CD4-positive, alpha-beta T cell treated with Interleukin-17A for 4 hours (primary cell): ENCODE data around the gene DNA2.

Experiments used
- DNase-seq: peaks from one replicate; pipeline ENCODE4 v3.0.0-alpha.2; 2020; ENCODE audit warnings: mixed read lengths

The DNA2 gene

DNA sequence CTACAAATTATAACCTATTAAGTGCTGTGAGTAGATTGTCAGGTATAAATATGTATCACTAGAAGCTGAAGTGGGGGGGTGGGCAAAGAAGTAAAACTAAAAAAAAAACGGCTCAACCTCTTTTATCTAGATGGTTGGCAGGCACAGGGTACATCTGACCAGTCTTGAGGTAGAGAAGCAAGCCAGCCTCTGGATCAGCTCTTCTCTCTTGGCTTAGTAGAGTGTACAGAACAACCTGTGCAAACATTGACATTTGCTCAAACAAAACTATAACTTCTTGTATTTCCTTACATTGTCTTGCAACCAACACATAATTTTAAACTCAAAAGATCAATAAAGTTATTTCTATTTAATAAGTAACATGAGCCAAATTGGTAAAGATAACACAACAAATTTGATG, 25.6 kb downstream of the DNA2 start:
- no peak for DNase-seq

DNA sequence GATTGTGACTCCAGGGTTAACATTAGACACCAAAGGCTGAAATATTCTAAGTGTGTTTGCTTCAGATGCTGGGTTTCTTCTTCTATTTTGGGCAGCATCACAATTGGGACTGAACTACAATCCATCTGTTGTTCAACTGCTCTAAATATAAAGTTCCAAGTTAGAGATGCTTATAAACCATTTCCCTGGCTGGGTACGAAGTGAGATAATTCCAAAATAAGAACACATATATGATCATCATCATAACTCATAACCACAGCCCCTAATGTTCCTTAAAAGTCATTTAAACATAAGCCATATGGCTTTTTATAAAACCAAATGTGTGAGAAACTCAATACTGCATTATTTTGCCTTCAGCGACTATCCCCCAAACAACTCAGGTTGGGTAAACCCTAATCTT, 28.8 kb downstream of the DNA2 start:
- no peak for DNase-seq

DNA sequence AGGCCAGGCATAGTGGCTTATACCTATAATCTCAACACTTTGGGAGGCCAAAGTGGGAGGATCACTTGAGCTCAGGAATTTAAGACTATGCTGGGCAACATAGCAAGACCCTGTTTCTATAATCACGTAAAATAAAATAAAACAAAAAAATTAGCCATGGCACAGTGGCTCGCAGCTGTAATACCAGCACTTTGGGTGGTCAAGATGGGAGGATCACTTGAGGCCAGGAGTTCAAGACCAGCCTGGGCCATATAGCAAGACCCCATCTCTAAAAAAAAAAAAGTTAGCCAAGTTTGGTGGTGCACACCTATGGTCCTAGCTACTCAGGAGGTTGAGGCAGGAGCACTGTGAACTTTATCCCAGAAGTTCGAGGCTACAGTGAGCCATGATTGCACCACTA, 30.9 kb downstream of the DNA2 start:
- no peak for DNase-seq

DNA sequence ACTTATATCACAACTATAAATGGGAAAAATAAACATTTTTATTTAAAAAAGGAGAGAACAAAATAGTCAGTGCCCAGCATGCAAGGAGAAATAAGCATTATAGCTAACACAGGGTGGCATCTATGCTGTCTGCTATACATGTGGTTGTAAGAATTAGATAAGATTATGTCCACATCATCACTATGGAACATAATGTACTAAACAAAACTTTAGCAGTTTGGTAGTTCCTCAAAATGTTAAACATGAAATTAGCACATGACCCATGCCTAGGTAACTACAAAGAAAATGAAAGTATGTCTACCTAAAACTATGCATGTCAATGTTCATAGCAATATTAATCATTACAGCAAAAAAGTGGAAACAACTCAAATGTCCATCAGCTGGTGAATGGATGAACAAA, 36.0 kb downstream of the DNA2 start:
- DNase-seq = no peak

DNA sequence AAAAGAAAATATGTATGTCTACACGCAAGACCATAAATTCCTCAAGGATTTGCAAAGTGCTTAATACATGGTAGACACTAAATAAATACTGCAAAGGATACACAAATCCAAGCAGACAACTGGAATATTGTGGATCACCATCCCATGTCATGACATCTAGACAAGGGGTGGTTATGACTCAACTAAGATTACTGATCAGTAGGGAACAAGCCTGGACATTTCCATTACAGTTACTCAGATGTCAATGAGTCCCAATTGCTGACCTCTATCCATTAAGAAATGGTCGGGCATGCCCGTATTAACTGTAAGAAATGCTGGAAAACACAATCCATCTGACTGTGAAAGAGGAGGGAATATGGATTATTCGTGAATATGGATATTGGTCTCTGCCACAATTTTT, 37.1 kb downstream of the DNA2 start:
- no peak for DNase-seq

DNA sequence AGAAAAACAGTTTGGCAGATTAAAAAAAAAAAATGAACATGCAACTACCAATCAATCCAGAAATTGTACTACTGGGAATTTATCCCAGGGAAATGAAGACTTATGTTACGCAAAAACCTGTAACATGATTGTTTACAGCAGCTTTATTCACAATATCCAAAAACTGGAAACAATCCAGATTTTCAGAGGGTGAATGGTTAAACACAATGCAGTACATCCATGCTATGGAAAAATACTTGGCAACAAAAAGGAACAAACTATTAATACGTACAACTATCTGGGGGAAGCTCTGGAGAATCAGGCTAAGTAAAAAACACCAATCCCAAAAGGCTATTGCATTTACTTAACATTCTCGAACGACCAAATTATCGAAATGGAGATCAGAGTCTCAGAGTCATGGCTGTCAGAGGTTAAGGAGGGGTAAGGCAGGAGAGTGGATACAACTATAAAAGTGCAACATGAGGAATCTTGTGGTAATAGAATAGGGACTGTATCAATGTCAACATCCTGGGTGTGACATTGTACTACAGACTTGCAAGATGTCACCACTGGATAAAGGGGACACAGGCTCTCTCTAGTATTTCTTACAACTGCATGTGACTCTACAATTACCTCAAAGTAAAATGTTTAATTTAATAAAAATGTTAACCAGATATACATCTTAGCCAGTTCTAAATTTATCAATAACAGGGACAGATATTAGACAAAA, 43.2 kb downstream of the DNA2 start:
- DNase-seq = no peak

DNA sequence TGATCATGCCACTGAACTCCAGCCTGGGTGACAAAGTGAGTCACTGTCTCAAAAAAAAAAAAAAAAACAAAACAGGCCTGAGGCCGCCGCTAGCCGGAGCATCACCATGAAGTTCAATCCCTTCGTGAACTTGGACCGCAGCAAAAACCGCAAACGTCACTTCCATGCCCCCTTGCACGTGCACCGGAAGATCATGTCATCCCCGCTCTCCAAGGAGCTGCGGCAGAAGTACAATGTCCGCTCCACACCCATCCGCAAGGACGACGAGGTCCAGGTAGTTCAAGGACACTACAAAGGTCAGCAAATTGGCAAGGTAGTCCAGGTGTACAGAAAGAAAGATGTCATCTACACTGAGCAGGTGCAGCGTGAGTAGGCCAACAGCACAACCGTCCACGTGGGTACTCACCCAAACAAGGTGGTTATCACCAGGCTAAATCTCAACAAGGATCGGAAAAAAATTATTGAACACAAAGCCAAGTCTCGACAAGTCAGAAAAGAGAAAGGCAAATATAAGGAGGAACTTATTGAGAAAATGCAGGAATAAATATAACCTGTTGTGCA, 47.2 kb downstream of the DNA2 start:
- DNase-seq = no peak

DNA sequence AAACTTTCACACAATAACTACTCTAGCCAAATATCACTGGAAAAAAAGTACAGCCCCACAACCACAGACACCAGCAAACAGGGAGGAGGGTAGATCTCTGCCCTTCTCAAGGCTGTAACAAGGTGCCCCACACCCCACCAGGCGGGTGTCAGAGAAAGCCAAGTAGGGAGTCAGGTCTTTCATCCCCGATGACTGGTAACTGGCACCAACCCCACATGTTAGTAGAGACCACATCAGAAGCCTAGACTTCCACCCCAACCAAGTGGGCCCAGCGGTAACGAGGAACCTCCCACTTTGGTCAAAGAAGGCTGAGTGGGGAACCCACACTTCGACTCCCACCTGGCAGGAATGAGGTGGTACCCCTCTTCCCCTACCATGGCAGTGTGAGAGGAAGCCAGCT, 48.3 kb downstream of the DNA2 start:
- peak; percentile 55 for DNase-seq

DNA sequence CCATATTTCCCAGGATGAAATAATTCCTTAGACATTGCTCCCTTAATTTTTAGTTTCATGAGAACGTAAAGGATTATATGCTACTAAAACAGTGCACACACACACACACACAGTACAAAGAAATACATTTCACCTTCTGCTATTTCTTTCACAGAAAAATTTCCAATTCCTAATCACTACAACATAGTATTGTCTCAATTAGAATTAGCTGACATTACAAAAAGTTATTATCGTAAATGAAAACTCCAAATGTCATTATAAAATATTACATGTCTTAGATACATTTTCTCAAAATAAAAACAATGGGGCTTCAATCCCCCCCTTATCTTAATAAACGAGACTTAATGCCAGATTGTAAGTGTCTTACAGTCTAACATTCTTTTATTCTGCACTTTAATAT, 52.4 kb downstream of the DNA2 start:
- no peak for DNase-seq

DNA sequence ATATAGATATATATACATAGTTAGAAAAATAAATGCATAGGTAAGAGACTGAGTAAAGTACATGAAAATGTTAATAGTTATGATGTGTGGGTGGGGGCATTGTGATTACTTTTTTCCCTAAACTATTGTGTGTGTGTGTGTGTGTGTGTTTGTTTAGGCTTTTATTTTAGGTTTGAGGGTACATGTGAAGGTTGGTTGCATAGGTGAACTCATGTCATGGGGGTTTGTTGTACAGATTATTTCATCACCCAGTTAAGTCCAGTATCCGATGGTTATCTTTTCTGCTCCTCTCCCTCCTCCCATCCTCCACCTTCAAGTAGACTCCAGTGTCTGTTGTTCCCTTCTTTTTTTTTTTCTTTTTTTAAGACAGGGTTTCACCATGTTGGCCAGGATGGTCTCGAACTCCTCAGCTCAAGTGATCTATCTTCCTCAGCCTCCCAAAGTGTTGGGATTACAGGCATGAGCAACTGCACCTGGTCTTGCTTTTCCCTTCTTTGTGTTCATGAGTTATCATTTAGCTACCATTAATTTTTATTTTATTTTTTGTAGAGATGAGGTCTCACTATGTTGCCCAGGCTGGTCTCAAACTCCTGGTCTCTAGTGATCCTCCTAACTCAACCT, 62.8 kb downstream of the DNA2 start:
- DNase-seq = no peak

DNA sequence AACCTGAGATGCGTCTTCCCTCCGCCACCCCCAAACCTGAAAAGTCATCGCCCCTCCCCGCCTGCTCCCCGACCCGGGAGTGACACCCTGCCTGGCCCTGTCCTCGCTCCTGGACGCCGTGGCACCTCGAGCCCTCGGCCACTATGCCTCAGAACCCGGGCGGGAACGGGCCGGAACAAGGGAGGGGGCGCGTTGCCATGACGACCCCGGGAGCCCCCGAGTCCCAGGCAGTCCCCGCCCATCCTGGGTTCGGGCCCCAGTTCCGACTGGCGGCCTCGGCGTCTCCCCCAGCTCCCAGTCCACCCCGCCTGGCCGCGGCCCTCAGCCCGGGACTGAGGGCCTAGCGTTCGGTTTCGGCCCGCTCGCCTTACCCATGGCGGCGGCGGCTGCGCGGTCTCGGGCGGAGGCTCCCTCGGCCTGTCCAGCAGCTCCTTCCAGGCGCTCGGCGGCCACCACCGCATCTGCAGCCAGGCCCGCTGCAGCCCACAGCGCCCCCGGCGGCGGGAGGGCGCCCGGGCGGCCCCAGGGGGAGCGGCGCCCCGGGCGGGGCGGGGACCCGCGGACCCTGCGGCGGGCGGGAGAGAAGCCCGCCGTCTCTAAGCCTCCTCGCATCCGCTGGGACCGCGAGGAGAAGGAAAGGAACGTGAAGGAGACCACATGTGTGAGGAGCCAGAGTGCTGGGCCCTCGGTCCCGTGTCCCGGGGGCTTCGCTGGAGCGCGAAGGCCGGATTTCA, 64.8 kb downstream of the DNA2 start, which contains the start of gene RUFY2:
Gene RUFY2 (minus strand): TSS at position 463 of the 734 bp plus-strand sequence. CDS start 88 bp downstream, at position 375.
- peak; percentile 81 for DNase-seq

DNA sequence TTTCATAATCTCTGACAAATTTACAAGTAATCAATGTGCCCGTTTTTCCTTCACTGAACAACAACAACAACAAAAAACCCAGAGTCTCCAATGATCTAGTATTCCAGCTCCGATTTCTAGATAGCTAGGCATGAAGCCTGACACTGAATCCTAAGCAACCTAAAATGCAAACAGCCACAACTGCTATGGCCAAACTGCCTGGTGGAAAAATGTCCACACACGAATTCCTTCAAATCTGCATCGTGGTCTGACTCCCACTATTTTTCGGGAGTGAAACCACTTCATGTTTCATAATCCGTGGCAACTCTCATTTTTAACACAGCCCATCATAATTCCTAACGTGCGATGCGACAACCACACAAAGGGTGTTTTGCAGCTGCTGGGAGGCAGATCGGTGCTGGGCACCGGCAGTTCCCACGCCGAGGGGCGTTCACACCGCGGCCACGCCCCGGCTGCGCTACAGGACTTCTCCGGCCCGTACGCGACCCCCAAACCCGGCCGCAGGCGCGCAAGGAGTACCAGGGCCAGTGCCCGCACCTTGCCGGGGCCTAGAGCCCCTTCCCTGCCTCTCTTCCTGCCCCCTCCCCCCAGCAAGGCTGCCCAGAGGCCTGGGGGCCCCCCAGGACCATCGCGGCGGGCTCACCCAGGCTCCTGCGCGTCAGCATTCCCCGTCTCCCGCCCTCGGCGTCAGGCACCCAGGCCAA, 65.5 kb downstream of the DNA2 start:
- peak; percentile 46 for DNase-seq

DNA sequence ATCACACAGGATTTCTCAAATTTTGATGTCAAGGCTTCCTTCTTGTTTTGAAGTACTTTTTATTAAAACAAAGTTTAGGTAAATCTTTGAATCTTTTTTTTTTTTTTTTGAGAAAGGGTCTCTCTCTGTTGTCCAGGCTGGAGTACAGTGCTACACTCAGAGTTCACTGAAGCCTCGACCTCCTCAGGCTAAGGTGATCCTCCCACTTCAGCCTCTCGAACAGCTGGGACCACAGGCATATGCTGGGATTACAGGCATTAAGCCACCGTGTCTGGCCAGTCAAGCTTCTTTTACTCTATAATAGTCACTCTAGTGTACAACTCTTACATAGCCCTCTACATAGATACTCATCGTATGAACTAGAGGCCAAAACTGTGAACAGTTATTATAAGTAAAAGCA, 68.1 kb downstream of the DNA2 start:
- no peak for DNase-seq

DNA sequence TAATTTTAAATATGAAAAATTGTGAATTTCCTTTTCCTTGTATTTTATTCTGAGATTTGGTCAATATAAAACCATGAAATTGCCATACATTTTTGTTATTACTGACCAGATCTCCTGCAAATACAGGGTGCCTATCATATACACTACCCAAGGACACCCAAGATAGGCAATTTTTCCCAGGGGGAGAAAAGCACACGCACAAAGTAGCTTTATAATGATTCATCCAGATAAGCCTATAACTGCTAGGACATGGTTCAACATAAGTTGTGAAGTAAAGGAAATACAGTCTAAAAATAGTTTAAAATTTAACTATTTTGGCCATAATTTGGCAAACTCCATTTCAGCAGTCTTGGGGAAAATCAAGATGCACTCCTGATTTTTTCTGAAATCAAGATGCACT, 69.5 kb downstream of the DNA2 start:
- no peak for DNase-seq

DNA sequence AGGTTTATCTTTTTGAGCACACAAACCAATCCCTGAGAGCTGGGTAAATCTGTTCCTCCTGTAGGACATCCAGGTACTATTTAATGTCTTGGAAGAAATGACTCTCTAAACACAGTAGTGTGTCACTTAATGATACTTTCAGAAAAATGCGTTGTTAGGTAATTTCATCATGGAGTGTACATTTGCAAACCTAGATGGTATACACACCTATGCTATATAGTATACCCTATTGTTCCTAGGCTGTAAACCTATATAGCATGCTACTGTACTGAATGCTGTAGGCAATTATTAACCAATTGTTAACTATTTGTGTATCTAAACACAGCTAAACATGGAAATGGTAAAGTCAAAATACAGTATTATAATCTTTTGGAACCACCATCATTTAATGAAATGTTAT, 74.8 kb downstream of the DNA2 start:
- no peak for DNase-seq

DNA sequence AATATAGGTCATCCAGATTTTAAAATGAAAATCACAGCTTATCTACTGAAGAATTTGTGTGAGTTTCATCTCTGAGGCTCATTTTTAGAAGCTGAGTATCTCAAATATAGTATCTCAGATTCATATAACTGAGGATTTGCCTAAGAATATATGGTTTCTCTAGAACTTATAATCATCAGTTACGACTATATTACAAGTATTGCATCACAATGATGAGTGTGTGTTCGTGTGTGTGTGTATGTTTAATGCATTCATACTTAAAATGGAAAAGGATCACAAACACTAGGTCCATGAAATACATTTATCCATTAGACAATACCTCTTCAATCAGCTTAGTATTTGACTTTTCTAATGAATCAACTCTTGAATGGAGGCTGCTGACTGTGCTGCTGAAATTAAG, 86.0 kb downstream of the DNA2 start:
- no peak for DNase-seq

DNA sequence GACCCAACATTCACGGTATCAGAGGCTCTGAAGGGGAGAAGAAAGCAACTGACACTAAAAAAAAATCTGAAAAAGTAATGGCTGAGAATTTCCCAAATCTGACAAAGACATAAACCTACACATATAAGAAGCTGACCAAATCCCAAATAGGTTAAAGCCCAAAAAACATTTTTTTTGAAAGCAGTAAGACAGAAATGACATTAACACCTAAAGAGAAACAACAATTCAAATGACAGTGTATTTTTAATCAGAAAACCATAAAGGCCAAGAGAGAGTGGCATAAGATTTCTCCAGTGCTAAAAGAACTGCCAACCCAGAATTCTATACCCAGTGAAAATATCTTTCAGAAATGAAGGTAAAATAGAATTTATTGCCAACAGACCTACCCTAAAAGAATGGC, 100.2 kb downstream of the DNA2 start:
- DNase-seq = no peak

DNA sequence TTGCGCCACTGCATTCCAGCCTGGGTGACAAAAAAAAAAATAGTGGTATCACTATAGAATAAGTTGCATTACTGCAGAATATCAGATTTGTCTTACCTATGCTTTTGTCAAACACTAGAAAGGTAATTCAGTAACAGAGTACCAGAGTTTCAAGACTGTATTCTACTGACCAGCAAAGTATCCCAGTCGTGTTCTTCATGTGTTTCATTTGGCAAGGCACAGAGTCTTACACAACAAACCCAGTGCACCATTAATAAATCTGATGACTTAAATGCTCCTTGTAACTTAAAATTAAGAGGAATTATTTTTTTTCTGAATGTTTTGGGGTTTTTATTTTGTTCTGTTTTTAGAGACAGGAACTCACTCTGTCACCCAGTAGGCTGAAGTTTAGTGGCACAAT, 104.7 kb downstream of the DNA2 start:
- DNase-seq = no peak

DNA sequence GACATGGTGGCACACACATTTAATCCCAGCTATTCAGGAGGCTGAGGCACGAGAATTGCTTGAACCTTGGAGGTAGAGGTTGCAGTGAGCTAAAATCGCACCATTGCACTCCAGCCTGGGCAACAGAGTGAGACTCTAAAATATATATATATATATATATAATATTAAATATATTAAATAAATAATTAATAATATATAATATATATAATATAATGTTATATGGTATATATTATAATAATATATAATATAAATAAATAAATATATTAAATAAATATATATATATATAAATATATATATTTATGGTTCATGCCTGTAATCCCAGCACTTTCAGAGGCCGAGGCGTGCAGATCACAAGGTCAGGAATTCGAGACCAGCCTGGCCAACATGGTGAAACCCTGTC, 105.2 kb downstream of the DNA2 start:
- no peak for DNase-seq

DNA sequence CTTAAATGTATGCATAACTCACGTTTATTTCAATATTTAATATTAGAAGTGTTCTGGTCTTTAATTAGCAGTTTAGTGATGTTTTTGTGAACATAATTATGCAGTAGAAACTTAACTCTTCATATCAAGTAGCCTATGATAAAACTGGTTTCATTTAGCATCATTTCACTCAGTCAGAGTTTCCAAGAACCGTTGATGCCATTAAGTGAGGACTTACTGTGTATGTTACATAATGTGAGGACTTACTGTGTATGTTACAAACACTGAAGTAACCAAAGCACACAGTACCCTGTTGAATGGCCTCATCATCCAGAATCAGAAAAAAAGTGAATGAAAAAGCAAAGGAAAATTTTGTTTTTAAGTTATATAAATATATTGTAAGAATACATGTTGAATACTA, 106.2 kb downstream of the DNA2 start:
- no peak for DNase-seq

DNA sequence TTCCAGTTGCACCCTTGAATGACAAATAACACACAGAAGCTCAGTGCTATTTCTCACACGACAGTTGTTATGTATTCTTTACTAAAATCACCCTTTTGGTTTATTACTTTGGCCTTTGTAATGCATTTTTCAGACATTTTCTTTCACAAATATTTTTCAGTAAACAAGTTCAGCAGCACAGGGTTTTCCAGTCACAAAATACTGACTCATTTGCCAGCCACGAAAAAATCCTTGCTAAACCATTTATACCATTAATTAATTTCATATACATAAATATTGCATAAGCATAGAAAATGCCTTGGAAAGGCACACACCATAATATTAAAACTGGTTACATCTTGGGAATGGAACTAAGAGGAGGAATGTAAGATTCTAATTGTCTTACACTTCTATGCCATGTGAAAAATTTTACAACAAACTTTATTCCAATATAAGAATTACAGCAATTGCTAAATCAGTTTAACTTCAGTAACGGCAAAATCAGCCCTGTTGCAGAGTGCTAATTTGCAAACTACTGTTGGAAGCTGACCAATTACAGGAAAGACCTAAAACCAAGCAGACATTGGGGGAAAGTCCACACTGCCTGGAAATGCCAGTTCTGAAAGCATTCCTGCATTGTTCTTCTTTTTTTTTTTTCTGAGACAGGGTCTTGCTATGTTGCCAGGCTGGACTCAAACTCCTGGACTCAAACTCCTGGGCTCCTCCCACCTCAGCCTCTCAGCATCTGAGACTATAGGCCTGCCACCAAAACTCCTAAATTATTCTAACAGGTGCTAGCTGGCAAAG, 107.5 kb downstream of the DNA2 start:
- DNase-seq = no peak
